Stimulated activated CD4-positive, alpha-beta T cell treated with anti-CD3 and anti-CD28 coated beads, Interleukin-4, amount 100 ng/mL, for 4 hours (primary cell): ENCODE data around the gene LAIR2.

ENCODE experiments used
- DNase-seq, 2 experiments: peaks; one replicate each; pipeline ENCODE4 v3.0.0-alpha.2; 2020

LAIR2 gene

GRCh38 chr19:54541712-54542111 is 39.1 kb downstream of the LAIR2 start:
- no peak for DNase-seq

- no peak for DNase-seq
Measured at GRCh38 chr19:54548806-54549205, 46.2 kb downstream of the LAIR2 start.

GRCh38 chr19:54549224-54549623 is 46.6 kb downstream of the LAIR2 start:
- no peak for DNase-seq

- no peak for DNase-seq
Measured at GRCh38 chr19:54551293-54551692, 48.7 kb downstream of the LAIR2 start.

GRCh38 chr19:54551950-54552912 is 49.6 kb downstream of the LAIR2 start:
- DNase-seq: no peak

- DNase-seq: no peak
Measured at GRCh38 chr19:54552913-54553310, 50.3 kb downstream of the LAIR2 start.

- DNase-seq: no peak
Measured at GRCh38 chr19:54554006-54554405, 51.4 kb downstream of the LAIR2 start.

- DNase-seq: no peak
Measured at GRCh38 chr19:54554896-54555295, 52.3 kb downstream of the LAIR2 start.

- DNase-seq: no peak
Measured at GRCh38 chr19:54556194-54556593, 53.6 kb downstream of the LAIR2 start.

GRCh38 chr19:54558339-54558738 is 55.7 kb downstream of the LAIR2 start:
- no peak for DNase-seq
